A375 (cell line): ENCODE results near the gene UBL4A. TPM values are rescaled to one million over a fixed set of nuclear protein-coding genes. Genes with fewer than 3 reads are reported as not detected.

ENCODE experiments used
- small RNA-seq: library from RNA; depleted of rRNA; stranded (forward); fragments of <200 nt; gene quantifications from one replicate; pipeline ENCODE3, GENCODE V24; 2014
- total RNA-seq: library from RNA; depleted of rRNA; stranded (reverse); fragments of >200 nt; shearing (Covaris generic); gene quantifications from 2 replicates; pipeline ENCODE4 v1.2.3, GENCODE V29; 2014; rRNA removed

Gene UBL4A
- total RNA-seq = 55.6 and 59.8 TPM in 2 replicates

DNA sequence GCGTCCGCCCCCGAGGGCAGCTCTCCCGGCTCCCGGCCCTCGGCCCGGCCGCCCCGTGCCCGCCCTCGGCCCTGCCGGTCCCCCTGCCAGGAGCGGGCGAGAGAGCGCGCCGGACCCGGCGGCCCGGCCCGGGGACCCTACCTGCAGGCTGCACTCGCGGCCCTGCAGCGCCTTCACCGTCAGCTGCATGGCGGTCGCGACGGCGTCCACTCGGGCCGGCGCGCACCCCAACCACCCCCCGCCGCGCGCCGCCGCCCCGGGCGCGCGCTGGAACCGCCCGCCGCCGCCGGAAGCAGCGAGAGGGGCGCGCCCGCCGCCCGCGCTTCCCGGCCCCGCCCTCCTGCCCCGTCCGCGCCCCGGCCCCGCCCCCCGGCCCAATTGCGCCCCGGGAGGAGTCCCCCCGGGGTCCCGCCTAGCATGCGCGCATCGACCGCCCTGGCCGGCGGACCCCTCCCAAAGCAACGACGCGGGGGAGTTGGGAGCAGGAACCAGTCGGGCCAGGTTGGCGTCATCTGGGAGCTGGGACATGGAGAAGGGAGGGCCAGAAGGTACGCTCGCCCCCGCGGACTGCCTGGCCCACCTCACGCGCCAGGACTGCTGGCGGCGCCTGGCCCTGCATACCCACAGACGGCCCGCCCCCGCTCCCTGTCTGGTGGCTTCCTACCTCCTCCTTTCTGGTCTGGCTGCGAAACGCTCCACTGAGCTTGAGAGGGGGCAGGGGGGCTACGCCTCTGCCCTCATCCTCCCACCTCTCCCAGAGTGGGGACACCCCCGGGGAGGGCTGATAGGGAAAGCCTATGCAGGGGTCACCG lies at the start of gene UBL4A:
Gene UBL4A (minus strand): TSS at position 220 of the 812 bp plus-strand sequence. CDS start 31 bp downstream, at position 189.

DNA sequence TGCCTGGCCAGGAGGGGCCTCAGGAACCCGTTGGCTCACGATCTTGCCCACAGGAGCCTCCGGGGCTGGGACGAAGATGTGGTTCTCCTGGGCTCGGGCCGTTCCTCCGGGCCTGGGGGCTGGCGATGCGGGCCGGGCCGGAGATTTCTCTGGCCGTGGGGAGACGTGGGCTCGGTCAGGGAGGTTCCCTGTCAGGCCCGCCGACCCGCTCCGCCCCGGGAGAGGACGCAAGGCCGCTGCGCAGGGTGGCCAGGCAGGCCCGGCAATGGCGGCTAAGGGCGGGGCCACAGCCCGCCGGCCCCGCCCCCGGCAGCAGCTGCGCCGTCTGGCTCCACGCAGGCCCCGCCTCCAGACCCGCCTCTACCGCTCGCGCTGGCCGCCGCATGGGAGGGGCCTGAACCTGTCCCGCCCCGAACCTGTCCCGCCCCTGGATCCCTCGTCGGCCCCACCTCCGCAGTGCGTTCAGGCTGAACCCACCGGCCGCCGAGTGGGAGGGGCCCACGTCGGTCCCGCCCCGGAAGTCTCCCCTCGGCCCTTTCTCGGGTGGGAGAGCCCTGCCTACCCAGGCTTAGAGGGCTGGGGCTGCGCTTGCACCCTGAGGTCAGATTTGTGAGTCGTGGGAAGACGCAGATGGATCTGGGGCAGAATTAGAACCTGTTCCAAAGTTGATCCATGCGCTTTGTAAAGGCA lies 29.7 kb upstream of the UBL4A start, which contains the start of gene FAM3A:
Gene FAM3A (minus strand): TSS at position 267 of the 690 bp plus-strand sequence. CDS start 460 bp downstream, outside the sequence.

DNA sequence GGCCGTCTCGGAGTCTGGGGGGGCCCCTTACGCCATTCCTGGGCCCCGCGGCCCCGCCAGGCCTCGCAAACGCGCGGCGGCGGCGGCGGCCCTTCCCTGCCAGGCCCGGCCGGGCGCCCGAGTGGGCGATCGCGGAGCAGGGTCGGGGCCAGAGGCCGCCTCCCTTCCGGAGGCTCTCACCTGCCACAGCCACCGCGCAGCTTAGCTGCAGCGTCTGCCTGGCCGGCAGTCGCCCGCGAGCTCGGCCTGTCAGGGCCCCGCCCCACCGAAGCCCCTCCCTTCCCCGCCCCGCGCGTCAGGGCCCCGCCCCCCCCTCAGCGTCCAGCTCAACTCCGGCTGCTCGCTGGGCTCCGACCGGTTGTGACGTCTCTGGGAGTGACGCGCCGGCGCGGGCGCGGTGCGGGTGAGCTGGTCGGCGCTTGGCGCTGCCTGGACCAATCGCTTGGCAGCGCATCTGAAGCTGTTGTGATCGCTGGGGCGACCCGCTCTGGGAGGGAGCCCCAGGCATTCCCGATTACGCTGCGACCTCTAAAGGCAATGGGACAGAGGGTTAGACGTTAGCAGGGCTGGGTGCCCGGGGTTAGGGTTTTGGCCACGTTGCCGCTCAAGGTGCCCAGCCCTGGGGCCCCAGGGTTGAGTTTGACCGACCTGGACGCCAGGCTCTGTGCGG lies 4.1 kb upstream of the UBL4A start, which contains the start of gene SLC10A3:
Gene SLC10A3 (minus strand): TSS at position 216 of the 670 bp plus-strand sequence. CDS start 1,689 bp downstream, outside the sequence.

DNA sequence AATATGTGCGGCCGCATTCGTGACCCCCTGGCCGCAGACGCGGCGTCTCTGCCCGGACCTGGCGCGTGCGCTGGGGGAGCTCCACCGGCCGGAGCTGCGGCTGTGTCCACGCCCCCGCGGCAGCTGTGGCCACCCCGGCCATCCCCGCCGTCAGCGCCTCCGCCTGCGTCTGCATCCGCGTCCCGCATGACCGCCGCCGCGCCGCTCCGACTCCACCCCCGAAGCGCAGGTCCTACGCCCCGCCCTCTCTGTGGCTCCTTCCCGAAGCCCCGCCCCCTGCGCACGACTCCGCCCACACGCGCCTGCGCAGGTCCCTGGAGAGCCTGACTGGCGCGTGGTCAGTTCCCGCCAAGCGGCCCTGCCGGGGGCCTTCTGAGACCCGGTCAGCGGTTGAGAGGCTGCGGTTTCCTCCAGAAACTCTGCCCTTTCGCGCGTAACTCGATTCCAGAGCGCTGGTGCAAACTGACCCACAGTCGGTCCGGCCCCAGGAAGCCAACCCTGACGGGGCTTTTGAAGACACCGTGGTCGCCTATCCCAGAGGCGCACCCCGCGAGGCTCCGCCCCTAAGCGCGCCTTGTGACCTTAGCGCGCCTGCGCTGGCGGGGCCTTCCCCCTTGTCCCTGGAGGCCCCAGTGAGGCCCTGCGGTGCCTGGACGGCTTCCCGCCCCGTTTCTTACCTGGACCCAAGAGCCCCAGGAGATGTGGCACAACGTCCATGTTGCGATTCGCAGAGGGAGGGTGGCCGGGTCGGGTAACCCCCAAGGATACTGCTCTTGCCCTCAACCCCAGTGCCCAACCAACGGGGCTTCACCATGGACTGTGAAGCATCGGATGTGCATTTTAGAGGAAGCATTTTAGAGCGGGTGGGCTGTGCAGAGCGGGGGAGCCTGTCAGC lies 7.4 kb downstream of the UBL4A start, which contains the start of gene LAGE3:
Gene LAGE3 (minus strand): TSS at position 554 of the 895 bp plus-strand sequence. CDS start 366 bp downstream, at position 188.

DNA sequence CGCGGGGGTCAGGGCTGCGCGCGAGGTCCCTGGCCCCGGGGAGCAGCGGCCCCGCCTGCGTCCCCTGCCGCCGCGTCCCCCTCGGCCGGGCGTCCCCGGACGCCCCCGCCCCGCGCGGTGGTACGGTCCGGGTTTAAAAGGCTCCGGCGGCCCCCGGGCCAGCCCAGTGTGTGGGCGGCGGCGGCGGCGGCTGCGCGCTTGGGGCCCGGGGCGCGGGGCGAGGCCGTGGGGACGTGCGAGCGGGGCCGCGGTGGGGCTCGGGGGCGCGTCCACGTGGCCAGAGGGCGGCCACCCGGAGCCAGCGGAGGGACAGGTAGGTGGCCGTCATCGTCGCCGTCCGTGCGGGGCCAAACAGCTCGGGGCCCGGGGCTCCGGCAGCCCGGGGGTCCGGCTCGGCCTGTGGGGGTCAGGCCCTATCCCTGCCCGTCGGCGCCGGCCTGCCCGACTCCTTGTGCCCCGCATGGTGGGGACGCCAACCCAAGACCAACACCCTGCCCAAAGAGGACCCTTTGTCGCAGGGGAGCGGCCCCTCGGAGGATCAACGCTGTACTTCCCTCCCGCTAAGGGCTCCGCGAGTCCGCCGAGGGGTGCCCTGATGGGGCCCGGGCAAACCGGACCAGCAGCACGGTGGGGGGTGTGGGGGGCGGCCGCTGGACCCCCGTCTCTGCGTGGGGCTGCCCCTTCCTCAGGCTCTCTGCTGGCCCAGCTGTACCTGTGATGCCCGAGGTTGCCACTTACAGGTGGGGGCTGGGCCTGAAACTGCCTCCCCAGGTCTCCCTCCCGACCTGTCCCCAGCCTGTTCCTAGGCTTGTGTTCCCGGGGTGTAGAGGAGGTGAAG lies 28.1 kb downstream of the UBL4A start, which contains the start of gene PLXNA3:
Gene PLXNA3 (plus strand): TSS at position 166 of the 838 bp plus-strand sequence. CDS start 1,903 bp downstream, outside the sequence.

DNA sequence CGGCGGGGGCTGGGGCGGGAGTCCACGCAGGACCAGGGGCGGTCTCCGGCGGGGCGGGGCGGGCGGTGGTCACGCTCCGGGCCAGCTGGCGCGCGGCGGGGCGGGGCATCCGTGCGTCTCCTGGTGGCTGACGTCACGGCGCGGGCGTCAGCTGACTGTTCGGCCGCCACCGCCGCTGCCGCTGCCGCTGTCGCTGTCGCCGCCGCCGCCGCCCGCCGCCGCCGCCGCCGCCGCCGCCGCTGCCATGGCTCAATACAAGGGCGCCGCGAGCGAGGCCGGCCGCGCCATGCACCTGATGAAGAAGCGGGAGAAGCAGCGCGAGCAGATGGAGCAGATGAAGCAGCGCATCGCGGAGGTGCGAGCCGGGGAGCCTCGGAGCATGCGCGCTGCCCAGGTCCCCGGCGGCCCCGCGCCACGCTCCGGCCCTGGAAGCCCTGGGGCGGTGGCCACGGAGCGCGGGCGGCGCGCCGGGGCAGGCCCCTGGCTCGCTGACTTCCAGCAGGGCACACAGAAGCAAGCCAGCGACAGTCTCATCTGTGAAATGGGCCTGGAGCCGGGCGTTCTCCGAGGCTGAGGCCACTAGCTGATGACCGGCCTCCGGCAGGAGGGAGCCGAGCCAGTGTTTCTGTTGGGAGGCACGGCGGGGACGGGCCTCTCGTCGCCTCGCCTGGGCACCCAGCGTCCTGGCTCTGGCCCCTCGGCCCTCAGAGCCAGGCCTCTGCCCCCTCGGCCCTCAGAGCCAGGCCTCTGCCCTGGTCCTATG lies 42.2 kb downstream of the UBL4A start, which contains the start of gene FAM50A:
Gene FAM50A (plus strand): TSS at position 150 of the 763 bp plus-strand sequence. CDS start 95 bp downstream, at position 245.

DNA sequence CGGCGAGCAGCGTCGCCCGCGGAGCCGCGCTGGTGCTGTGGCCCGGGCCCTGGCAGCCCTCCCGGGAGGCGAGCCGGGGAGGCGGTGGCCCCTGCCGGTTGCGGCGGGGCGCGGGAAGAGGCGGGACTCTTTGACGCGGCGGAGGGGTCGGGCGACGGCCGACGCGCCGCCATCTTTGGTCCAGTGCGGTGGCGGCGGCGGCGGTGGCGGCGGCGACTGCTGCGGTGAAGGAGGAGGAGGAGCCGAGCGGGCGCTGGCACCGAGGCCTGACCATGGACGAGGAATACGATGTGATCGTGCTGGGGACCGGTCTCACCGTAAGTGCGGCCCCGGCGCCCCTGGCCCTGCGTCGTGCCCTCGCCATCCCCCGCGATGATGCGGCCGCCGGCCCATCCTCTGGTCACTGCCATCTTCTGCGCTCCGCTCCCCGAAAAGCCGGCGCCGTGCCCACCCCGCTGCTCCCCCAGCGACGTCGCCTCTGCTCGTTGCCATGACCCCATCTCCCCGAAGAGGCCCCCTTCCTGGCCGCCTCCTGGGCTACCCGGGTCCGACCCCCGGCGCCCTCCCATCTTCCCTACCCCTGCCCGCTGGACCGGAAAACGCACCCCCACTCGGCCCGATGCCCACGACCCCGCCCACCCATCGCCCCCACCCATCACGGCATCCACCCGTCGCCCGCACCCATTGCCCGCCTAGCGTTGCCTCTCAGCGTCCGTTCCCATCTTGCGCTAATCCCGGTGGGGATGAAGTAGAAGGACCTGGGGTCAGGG lies 49.2 kb downstream of the UBL4A start, which contains the start of gene GDI1:
Gene GDI1 (plus strand): TSS at position 172 of the 770 bp plus-strand sequence. CDS start 101 bp downstream, at position 273.

Small RNA genes lying within 50 kb of the gene (small RNA-seq; reads per million reads assigned to genes)
- not detected for gene MIR6858
- not detected for gene RN7SL697P

Other genes with a start within 250 kb of the UBL4A start
- not detected in 2 replicates for gene OPN1MW3, start 229.0 kb downstream of the UBL4A start, total RNA-seq
- gene TEX28, start 191.5 kb downstream of the UBL4A start, total RNA-seq = 0.08 TPM in 1 of 2 replicates, not detected in the other
- gene TKTL1, start 190.8 kb downstream of the UBL4A start, total RNA-seq = not detected in 2 replicates
- gene FLNA, start 112.0 kb downstream of the UBL4A start, total RNA-seq = 1,311 and 1,391 TPM in 2 replicates
- 22.3 and 36.3 TPM in 2 replicates for gene EMD, start 107.3 kb downstream of the UBL4A start, total RNA-seq
- gene RPL10, start 88.2 kb downstream of the UBL4A start, total RNA-seq = 3,309 and 3,903 TPM in 2 replicates
- 28.8 and 32.3 TPM in 2 replicates for gene DNASE1L1, start 77.4 kb downstream of the UBL4A start, total RNA-seq
- gene TAFAZZIN, start 75.1 kb downstream of the UBL4A start, total RNA-seq = 27.1 and 34.7 TPM in 2 replicates
- gene ATP6AP1, start 57.9 kb downstream of the UBL4A start, total RNA-seq = 37.5 and 48.8 TPM in 2 replicates
- gene GDI1, start 49.5 kb downstream of the UBL4A start, total RNA-seq = 111 and 121 TPM in 2 replicates
- 68.2 and 70.8 TPM in 2 replicates for gene FAM50A, start 42.5 kb downstream of the UBL4A start, total RNA-seq
- gene PLXNA3, start 28.3 kb downstream of the UBL4A start, total RNA-seq = 6.0 and 9.8 TPM in 2 replicates
- 35.6 and 38.9 TPM in 2 replicates for gene LAGE3, start 7.3 kb downstream of the UBL4A start, total RNA-seq
- gene SLC10A3, start 4.0 kb upstream of the UBL4A start, total RNA-seq = 23.3 and 28.2 TPM in 2 replicates
- gene FAM3A, start 29.6 kb upstream of the UBL4A start, total RNA-seq = 43.0 and 45.9 TPM in 2 replicates
- 66.1 and 71.8 TPM in 2 replicates for gene G6PD, start 60.2 kb upstream of the UBL4A start, total RNA-seq
- gene IKBKG, start 61.0 kb upstream of the UBL4A start, total RNA-seq = 19.2 and 20.7 TPM in 2 replicates
- gene CTAG1A, start 98.5 kb upstream of the UBL4A start, total RNA-seq = 581 and 722 TPM in 2 replicates
- 22.1 and 66.2 TPM in 2 replicates for gene CTAG1B, start 132.7 kb upstream of the UBL4A start, total RNA-seq
- 2.5 TPM in 2 replicates for gene CTAG2, start 167.0 kb upstream of the UBL4A start, total RNA-seq